D721Med (cell line): Measurements from ENCODE around the gene TSGA10IP.

Source experiments
- DNase-seq: peaks from one replicate; pipeline ENCODE4 v3.0.0; 2011; ENCODE audit warnings: low spot score; ENCODE audit not compliant: insufficient read length
- FAIRE-seq: peaks from 2 replicates; lab custom pipeline; 2011; peaks lifted over from hg19 to GRCh38; lab: Jason Lieb, UNC
- CTCF ChIP-seq: IDR thresholded peaks from 2 replicates; pipeline ENCODE4 v1.5.1; 2012; ENCODE audit warnings: mild to moderate bottlenecking, control low read depth; ENCODE audit not compliant: insufficient read depth; ENCODE audit errors: missing control alignments

TSGA10IP gene

DNA sequence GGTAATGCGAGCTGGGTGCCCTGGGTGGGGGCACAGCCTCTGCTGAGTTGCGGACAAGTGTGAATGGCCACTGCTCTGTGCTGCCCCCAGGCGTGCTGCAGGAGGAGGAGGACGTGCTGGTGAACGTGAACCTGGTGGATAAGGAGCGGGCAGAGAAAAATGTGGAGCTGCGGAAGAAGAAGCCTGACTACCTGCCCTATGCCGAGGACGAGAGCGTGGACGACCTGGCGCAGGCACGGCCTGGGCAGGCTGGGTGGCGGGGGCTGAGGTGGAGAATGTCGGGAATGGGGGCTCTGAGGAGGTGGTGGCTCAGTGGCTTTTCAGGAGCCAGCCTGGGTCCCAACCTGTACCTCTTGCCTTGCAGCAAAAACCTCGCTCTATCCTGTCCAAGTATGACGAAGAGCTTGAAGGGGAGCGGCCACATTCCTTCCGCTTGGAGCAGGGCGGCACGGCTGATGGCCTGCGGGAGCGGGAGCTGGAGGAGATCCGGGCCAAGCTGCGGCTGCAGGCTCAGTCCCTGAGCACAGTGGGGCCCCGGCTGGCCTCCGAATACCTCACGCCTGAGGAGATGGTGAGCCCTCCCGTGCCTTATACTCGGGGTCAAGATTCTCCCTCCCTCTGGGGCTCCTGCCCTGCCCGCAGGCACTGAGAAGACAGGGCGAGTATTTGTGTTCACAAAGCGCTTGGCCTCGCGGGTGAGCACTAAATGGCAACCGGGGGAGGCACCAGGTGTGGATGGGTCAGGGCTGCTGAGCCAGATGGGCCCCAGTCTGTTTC, 20.9 kb downstream of the TSGA10IP start:
- TF ChIP-seq CTCF, result no peak
- DNase-seq, result no peak
- FAIRE-seq, result no peak

DNA sequence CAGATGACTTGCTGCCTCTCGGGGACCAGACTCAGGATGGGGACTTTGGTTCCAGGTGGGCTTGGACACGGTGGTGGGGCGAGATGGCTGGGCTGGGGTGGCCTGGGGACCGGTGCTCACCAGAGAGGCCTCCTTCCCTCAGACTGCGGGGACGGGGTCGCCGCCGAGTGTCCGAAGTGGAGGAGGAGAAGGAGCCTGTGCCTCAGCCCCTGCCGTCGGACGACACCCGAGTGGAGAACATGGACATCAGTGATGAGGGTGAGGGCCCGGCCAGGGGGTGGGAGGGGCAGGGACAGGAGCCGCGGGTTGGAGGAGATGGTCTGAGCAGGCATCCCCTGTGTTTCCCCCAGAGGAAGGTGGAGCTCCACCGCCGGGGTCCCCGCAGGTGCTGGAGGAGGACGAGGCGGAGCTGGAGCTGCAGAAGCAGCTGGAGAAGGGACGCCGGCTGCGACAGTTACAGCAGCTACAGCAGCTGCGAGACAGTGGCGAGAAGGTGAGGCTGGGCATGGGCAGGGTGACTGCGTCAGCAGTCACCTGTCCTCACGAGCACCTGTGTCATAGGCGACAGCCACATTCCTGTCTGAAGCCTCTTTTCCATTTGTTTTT, 22.2 kb downstream of the TSGA10IP start:
- TF ChIP-seq CTCF, result no peak
- DNase-seq (no peak), FAIRE-seq (no peak)

DNA sequence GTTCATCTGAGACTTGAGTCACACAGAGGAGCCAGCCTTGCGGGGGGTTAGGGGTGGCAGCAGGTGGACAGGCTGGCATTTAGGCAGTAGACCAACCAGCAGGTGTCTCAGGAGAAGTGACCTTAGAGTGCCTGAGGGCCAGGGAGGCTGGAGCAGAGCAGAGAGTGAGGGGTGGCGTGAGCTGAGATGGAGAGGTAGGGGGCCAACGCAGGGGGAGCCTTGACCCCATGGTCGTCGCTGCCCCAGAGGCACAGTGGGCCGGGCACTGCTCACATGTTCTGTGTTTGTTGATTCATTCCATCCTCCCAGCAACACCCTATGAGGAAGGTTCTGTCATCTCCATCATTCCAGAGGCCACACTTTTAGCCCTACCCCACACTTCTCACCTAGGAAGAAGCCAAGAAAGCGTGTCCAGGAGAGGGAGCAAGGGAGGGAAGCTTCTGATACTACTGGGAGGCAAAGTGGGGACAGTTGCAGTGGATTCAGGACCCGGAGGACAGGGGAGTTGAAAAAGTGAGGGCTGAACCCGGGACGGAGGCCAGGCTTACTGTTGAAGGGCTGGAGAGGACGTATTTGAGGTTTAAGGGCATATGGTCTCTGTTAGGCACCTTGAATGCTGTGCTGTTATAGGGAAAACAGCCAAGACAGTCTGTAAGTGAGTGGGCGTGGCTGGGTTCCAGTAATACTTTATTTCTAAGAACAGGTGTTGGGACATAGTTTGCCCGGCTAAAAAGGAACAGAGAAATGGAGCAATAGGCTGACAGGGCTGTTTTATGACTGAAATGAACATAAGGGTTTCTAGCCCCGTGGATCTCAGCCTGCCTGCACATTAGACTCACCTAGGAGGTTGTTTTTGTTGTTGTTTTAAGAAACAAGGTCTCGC, 23.6 kb downstream of the TSGA10IP start:
- no peak for DNase-seq
- no peak for TF ChIP-seq CTCF
- FAIRE-seq, result no peak

GRCh38 chr11:65972116-65972515, 26.8 kb downstream of the TSGA10IP start:
- DNase-seq (no peak), FAIRE-seq (no peak)
- TF ChIP-seq CTCF, result no peak

DNA sequence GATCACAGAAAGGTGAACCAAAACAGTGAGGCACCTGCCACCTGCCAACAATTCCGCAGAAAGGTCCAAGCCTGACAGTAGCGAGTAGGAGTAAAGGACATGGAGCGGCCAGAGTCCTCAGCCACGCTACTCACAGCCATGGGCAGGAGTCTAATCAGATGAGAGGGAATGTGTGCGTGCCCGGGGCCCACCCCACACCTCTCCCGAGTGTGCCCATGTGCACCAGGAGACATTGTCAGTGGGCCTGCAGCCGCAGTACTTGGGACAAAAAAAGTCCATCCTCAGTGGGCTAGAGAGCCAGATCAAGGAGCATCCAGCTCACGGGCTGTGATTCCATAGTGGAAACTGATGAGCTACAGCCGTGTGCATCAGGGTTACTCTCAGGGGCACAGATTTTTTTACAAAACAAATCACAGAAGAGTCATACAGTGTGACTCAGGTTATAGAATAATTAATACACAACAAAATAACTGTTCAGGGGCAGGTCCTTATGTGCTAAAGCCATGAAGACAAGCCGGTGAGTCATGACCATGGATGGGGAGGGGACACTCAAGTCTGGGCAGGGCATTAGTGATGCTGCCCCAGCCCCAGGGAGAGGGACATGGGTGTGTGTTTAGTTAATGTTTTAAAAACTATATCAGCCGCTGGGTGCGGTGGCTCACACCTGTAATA, 28.3 kb downstream of the TSGA10IP start:
- DNase-seq (no peak), FAIRE-seq (no peak)
- no peak for TF ChIP-seq CTCF

- TF ChIP-seq CTCF, result no peak
- DNase-seq, result no peak
- FAIRE-seq, result no peak
Measured at GRCh38 chr11:65975771-65976170, 30.5 kb downstream of the TSGA10IP start.
